ENCODE results near the gene JADE1.

The JADE1 gene

GRCh38 chr4:128844931-128845330 lies 35.4 kb downstream of the JADE1 start:
- DNase-seq (ENCODE audit: low spot score): no peak

DNA sequence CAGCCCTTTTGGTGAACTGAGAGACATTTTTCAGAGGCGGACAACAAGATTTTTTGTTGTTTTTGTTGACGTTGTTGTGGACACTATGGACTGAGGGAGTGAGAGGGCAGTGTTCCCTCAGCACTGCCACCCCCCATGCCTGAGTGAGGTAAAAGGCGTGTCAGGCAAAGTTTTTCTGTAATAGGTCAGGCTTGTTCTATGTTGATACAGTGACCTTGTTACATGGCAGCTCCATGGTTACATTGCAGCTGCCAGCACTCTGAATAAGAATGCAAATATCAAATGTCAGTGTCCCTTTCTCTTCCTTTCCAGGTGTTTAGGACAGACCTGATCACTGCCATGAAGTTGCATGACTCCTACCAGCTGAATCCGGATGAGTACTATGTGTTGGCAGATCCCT lies 36.6 kb downstream of the JADE1 start:
- DNase-seq (ENCODE audit: low spot score): no peak

- DNase-seq (ENCODE audit: low spot score): no peak
These were observed 37.7 kb downstream of the JADE1 start for GRCh38 chr4:128847082-128847724.

GRCh38 chr4:128848461-128848860 lies 39.0 kb downstream of the JADE1 start:
- no peak for DNase-seq (ENCODE audit: low spot score)

GRCh38 chr4:128850252-128850651 lies 40.8 kb downstream of the JADE1 start:
- no peak for DNase-seq (ENCODE audit: low spot score)

DNA sequence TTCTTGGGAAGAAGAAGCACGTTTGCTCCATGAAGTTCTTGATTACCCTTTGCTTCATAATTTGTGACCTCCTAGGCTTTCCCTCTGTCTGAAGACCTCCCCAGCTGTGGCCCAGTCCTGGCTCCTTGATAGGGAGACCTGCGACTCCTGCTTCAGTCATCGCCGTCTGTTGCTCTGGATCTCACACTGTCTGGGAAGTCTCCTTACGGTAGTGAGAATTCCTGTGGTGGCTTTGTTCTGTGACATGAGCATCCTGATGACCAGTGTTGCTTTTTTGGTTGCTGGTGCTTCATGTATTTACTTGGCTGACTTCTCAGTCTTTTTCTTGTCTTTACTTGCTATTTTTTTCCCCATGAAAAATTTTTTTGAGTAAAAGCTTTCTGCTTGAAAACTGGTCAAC lies 44.2 kb downstream of the JADE1 start:
- no peak for DNase-seq (ENCODE audit: low spot score)

GRCh38 chr4:128854433-128854832 lies 44.9 kb downstream of the JADE1 start:
- peak; percentile 46 for DNase-seq (ENCODE audit: low spot score)

- no peak for DNase-seq (ENCODE audit: low spot score)
These were observed 46.1 kb downstream of the JADE1 start for GRCh38 chr4:128855621-128856020.

DNA sequence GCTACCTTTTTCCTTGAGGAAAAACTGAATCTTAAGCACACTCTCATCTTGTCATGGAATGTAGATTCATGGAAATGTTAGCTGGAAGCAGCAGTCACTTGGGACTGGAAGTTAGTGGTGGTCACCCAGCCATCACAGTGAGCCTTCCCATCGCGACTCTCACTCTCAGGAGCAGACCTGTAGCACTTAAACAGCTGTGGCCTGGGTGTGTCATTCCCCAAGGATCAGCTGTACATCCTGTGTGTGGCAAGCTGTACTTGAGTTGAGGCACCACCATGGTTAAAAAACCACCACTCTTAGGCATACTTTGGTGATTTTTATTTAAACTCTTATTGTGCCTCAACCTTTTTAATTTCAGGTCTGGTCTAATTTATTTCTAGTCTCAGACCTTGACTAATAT lies 46.7 kb downstream of the JADE1 start:
- no peak for DNase-seq (ENCODE audit: low spot score)

DNA sequence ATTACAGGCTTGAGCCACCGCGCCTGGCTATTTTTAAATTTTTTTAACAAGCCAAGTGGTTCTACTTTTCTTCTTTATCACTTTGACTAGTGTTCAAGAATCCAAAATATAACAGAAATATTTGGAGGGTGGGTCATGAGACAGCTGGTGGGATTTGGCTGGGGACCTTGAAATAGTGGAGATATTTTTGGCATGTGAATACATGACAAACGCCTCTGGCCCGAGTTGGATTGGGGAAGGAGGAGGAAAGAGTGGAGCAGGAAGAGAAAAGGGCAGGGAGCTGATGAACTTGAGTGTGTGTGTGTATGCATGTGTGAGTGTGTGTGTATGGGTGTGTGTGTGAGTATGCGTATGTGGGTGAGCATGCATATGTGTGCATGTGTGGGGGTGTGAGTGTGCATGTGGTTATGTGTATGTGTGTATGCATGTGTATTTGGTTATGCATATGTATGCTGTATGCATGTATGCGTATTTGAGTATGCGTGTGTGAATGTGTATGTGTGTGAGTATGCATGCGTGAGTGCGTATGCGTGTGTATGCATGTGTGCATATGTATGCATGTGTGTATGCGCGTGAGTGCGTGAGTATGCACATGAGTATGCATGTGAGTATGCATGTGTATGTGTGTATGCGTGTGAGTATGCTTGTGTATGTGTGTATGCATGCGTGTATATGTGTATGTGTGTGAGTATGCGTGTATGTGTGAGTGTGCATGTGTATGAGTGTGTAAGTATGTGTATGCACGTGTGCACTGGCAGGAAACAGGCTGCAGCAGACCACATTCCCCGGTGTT lies 49.6 kb downstream of the JADE1 start:
- DNase-seq (ENCODE audit: low spot score): no peak

DNA sequence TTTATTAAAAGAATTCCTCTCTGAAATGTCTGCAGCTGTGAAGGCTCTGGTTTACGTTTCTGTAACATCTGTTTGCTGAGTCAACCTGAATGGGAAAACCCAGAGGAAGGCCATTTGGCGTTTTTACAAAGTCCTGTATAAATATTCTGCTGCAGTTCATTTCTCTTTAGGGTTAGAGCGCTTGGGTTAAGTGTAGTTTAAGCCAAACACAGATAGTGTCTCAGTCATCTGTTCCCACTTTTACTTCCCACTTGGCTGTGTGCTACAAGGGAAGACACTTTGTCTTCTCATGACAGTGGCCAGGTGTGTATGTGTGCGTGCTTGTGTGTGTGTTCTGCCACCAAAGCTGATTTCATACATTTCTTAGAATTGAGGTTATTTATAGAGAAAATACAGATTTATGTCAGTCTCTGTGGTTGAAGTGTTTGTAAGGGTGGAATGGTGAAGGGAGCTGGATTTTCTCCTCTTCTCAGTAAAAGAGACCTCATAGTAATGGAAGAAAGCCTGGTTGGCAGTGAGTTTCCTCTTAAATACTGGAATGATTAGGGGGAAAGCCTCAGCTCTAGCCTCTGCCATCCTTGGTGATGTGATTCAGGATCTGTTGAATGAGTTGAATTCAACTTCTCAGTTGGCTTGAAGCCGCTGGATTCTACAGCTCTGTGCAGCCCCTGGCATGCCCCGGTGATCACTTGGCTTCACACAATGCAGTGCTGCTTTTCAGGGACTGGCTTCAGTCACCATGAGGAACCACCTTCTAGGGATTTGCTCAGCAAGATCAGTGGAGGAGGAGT lies 50.6 kb downstream of the JADE1 start:
- no peak for DNase-seq (ENCODE audit: low spot score)

- DNase-seq (ENCODE audit: low spot score): no peak
These were observed 52.5 kb downstream of the JADE1 start for GRCh38 chr4:128861856-128862518.

GRCh38 chr4:128862608-128863311 lies 53.3 kb downstream of the JADE1 start:
- peak; percentile 52 for DNase-seq (ENCODE audit: low spot score)

GRCh38 chr4:128863312-128864075 lies 54.0 kb downstream of the JADE1 start:
- peak; percentile 63 for DNase-seq (ENCODE audit: low spot score)

DNA sequence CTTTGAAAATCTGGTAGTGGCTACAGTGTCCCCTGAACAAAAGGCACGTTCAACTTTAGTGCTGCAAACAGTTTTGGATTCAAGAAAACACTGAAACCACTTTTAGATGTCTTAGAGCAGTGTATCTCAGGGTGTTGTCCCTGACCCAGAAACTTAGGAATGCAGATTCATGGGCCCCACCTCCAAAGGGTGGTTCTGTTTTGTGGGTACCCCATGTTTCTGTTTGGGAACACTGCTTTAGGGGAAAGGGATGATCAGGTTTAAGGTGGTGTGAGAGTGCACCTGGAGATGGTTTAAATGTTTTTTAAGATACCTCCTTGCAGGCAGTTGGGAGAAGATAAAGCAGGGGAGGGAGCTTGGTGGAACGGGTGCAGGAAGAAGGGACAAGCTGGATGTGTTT lies 55.6 kb downstream of the JADE1 start:
- DNase-seq (ENCODE audit: low spot score): no peak

DNA sequence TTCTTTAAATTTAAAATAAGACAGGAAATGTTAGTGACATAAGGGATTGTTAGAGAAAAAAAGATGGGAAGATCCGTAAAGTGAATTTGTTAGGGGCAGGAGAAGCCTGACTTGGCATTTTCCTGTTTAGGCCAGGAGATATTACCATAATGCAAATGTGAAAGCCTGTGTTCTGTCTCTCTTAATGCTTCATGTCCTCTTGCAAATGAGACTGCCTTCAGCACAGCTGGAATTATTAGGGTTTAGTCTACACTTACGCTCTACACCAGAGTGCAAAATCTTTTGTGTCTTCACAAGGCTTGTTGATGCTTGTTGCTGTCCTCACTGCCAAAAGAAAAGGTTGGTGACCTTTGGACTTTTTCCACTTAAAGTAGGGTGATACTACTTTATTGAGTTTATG lies 56.8 kb downstream of the JADE1 start:
- no peak for DNase-seq (ENCODE audit: low spot score)

DNA sequence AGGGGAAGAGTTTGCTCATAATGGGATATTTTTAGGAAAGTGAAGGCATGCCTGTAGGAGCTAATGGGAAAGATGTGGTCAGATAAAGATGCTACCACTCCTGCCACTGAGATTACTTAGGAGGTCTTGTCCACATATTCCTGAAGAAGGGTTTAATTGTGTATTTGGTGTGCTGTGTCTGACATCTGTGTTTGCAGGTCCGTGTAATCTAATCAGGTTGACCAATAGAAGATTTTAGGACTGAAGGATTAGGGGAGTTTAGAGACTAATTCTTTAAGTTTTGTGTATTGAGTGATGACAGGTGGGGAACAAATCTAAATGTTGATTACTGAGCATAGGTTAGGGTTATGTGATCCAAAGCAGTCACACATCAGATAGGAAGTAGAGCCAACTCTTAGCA lies 57.2 kb downstream of the JADE1 start:
- DNase-seq (ENCODE audit: low spot score): no peak

DNA sequence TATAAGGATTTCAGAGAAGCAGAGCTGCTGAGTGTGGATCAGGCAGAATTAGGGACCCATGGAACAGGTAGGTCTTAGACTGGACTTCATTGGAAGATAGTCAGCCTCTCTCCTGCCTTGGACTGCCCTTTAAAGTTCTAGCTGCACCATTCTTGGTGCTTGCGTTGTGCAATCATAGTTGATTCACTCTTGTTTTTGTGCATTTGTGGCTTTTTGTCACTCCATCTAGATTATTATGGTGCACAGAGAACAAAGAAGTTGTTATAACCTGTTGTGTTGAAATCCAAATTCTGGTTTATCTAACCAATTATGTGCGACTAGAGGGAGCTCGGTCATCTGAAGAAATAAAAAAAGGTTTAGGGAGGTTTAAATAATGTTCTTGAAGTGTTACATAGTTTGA lies 59.3 kb downstream of the JADE1 start:
- DNase-seq (ENCODE audit: low spot score): no peak

GRCh38 chr4:128869776-128870509 lies 60.4 kb downstream of the JADE1 start:
- DNase-seq (ENCODE audit: low spot score): no peak

DNA sequence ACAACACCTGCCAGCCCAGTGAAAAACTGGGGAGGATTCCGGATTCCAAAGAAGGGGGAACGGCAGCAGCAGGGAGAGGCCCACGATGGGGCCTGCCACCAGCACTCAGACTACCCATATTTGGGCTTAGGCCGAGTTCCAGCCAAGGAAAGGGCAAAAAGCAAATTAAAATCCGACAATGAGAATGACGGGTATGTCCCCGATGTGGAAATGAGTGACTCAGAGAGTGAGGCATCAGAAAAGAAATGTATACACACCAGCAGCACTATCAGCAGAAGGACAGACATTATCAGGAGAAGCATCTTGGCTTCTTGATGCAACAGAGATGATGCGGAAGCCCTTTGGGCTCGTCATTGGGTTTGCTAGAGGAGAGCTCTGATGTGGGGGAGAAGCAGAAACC lies 62.4 kb downstream of the JADE1 start:
- no peak for DNase-seq (ENCODE audit: low spot score)

Data from CD4-positive, alpha-beta T cell treated with Interleukin-15 for 4 hours (primary cell).